Activated gamma-delta T cell treated with Interleukin-2 at 50 U/mL for 16 hours (primary cell): ENCODE results near the gene FTCDNL1.

Experiments
- DNase-seq: peaks from one replicate; pipeline ENCODE4 v3.0.0-alpha.2; 2020

FTCDNL1 gene

GRCh38 chr2:199841409-199841808 is 9.6 kb downstream of the FTCDNL1 start:
- no peak for DNase-seq

GRCh38 chr2:199838399-199838798 is 12.6 kb downstream of the FTCDNL1 start:
- no peak for DNase-seq

GRCh38 chr2:199836943-199837342 is 14.0 kb downstream of the FTCDNL1 start:
- DNase-seq: no peak

- no peak for DNase-seq
Observed at GRCh38 chr2:199833525-199833924, 17.5 kb downstream of the FTCDNL1 start.

- no peak for DNase-seq
Observed at GRCh38 chr2:199830531-199830930, 20.5 kb downstream of the FTCDNL1 start.

GRCh38 chr2:199829628-199830027 is 21.4 kb downstream of the FTCDNL1 start:
- no peak for DNase-seq

- DNase-seq: no peak
Observed at GRCh38 chr2:199819746-199820145, 31.2 kb downstream of the FTCDNL1 start.

- no peak for DNase-seq
Observed at GRCh38 chr2:199818754-199819153, 32.2 kb downstream of the FTCDNL1 start.

- DNase-seq: no peak
Observed at GRCh38 chr2:199818026-199818425, 33.0 kb downstream of the FTCDNL1 start.

GRCh38 chr2:199814817-199815211 is 36.2 kb downstream of the FTCDNL1 start:
- no peak for DNase-seq

GRCh38 chr2:199814101-199814816 is 36.7 kb downstream of the FTCDNL1 start:
- DNase-seq: no peak

- DNase-seq: no peak
Observed at GRCh38 chr2:199812493-199812892, 38.5 kb downstream of the FTCDNL1 start.

- DNase-seq: no peak
Observed at GRCh38 chr2:199811346-199811745, 39.6 kb downstream of the FTCDNL1 start.

GRCh38 chr2:199810422-199811171 is 40.4 kb downstream of the FTCDNL1 start:
- DNase-seq: no peak

GRCh38 chr2:199807966-199808365 is 43.0 kb downstream of the FTCDNL1 start:
- no peak for DNase-seq

GRCh38 chr2:199806179-199806578 is 44.8 kb downstream of the FTCDNL1 start:
- DNase-seq: no peak

GRCh38 chr2:199804831-199805230 is 46.2 kb downstream of the FTCDNL1 start:
- DNase-seq: no peak

GRCh38 chr2:199798831-199799580 is 52.0 kb downstream of the FTCDNL1 start:
- DNase-seq: no peak

GRCh38 chr2:199797431-199798403 is 53.3 kb downstream of the FTCDNL1 start:
- DNase-seq: no peak

GRCh38 chr2:199792381-199792780 is 58.6 kb downstream of the FTCDNL1 start:
- no peak for DNase-seq

GRCh38 chr2:199791326-199791725 is 59.7 kb downstream of the FTCDNL1 start:
- DNase-seq: no peak

GRCh38 chr2:199784512-199784911 is 66.5 kb downstream of the FTCDNL1 start:
- no peak for DNase-seq
